A673 (cell line): ENCODE data around the gene TADA3. TPM values are rescaled to one million over a fixed set of nuclear protein-coding genes. Genes with fewer than 3 reads are reported as not detected.

Source experiments
- BruUV-seq: library from RNA; stranded (reverse); fragments of 400-500 nt; replicated peaks from 2 replicates; lab custom pipeline; 2021; lab: Mats Ljungman, UMichigan
- CTCF ChIA-PET: fragments of 300-600 bp; sonication (Branson Sonifier 250); formaldehyde crosslinking; loops from one replicate; lab custom pipeline; 2022; ENCODE audit warnings: antibody characterized with exemption; lab: Charles Lee
- POLR2A ChIA-PET: fragments of 300-600 bp; sonication (Branson Sonifier 250); formaldehyde crosslinking; loops from one replicate; lab custom pipeline; 2022; ENCODE audit warnings: antibody characterized with exemption; ENCODE audit not compliant: low non-redundant PET; lab: Charles Lee
- DNase-seq: peaks from one replicate; pipeline ENCODE4 v3.0.0-alpha.2; 2015; ENCODE audit warnings: low spot score
- H3K27ac ChIP-seq: fragments of 200-600 bp; sonication (generic); 2 replicates; pipeline ENCODE4 v1.5.1; 2016; ENCODE audit warnings: mixed run types, low read depth, mild to moderate bottlenecking, mixed read lengths, antibody characterized with exemption, low read length; ENCODE audit not compliant: poor library complexity, severe bottlenecking
- H3K27me3 ChIP-seq: fragments of 200-600 bp; sonication (generic); replicated peaks from 2 replicates; pipeline ENCODE4 v1.6.1; 2017; ENCODE audit warnings: mixed run types, low read depth, mild to moderate bottlenecking, mixed read lengths, antibody characterized with exemption, low read length; ENCODE audit not compliant: insufficient read depth, poor library complexity
- H3K36me3 ChIP-seq: fragments of 200-600 bp; sonication (generic); 2 replicates; pipeline ENCODE4 v1.6.1; 2016; ENCODE audit warnings: mixed run types, mild to moderate bottlenecking, mixed read lengths, antibody characterized with exemption, low read length; ENCODE audit not compliant: insufficient read depth, poor library complexity, severe bottlenecking
- H3K4me1 ChIP-seq: fragments of 200-600 bp; sonication (generic); 2 replicates; pipeline ENCODE4 v1.6.1; 2017; ENCODE audit warnings: mixed run types, mild to moderate bottlenecking, mixed read lengths, antibody characterized with exemption, low read length; ENCODE audit not compliant: insufficient read depth, poor library complexity, severe bottlenecking
- H3K4me3 ChIP-seq: fragments of 200-600 bp; sonication (generic); 2 replicates; pipeline ENCODE4 v1.5.1; 2016; ENCODE audit warnings: low read depth, mixed run types, mild to moderate bottlenecking, mixed read lengths, low read length; ENCODE audit not compliant: poor library complexity, severe bottlenecking
- H3K9me3 ChIP-seq: fragments of 200-600 bp; sonication (generic); 2 replicates; pipeline ENCODE4 v1.6.1; 2016; ENCODE audit warnings: mixed run types, low read depth, mild to moderate bottlenecking, mixed read lengths, antibody characterized with exemption, low read length; ENCODE audit not compliant: poor library complexity, severe bottlenecking
- CTCF ChIP-seq: fragments of 300-800, 200-600 bp; sonication (generic); conservative IDR thresholded peaks from 2 replicates; pipeline ENCODE4 v1.5.1; 2017; ENCODE audit warnings: low read depth, mild to moderate bottlenecking, antibody characterized with exemption, low read length, moderate library complexity, mixed read lengths
- EZH2 ChIP-seq: fragments of 200-600 bp; sonication (generic); IDR thresholded peaks from 2 replicates; pipeline ENCODE4 v1.6.1; 2017; ENCODE audit warnings: borderline replicate concordance, low read depth, mild to moderate bottlenecking, mixed read lengths, antibody characterized with exemption, low read length; ENCODE audit not compliant: poor library complexity, severe bottlenecking
- intact Hi-C: fragments of 100-400 bp; cut with micrococcal nuclease; formaldehyde crosslinking; loops from one replicate; pipeline ENCODE4 v1.10.0; 2022; ENCODE audit not compliant: unreplicated experiment
- total RNA-seq: library from RNA; stranded (reverse); gene quantifications from 2 replicates; pipeline ENCODE4 v1.2.3, GENCODE V29; 2021

The TADA3 gene
- total RNA-seq, 1 experiment from 2014 or later, result 46.1 TPM

GRCh38 chr3:9765865-9766264 lies 26.4 kb downstream of the TADA3 start:
- DNase-seq, result no peak
- Histone ChIP-seq H3K4me1 (peaks cover 10% of the 10 kb centered on the region), H3K36me3 (no peaks in the 10 kb centered on the region), H3K27me3 (no peaks in the 10 kb centered on the region), H3K27ac (no peak overlapping the region), H3K9me3 (no peaks in the 10 kb centered on the region), H3K4me3 (no peak overlapping the region)
- intact Hi-C loops, result no loop called here
- TF ChIP-seq CTCF, result no peak
- TF ChIP-seq EZH2, result no peak
- ChIA-PET POLR2A (no interaction called here), CTCF (no interaction called here)
- no TSS peak for BruUV-seq

- POLR2A ChIA-PET, result no interaction called here
- H3K4me1 ChIP-seq, result no peaks in the 10 kb centered on the region
- CTCF ChIA-PET, result no interaction called here
- no peak overlapping the region for H3K27ac ChIP-seq
- TF ChIP-seq EZH2 (no peak), CTCF (no peak)
- intact Hi-C loops, result no loop called here
- no peaks in the 10 kb centered on the region for H3K27me3 ChIP-seq
- BruUV-seq, result no TSS peak
- no peaks in the 10 kb centered on the region for H3K9me3 ChIP-seq
- peaks cover 8% of the 10 kb centered on the region for H3K36me3 ChIP-seq
- H3K4me3 ChIP-seq, result no peak overlapping the region
- DNase-seq, result no peak
These were observed 29.4 kb downstream of the TADA3 start for GRCh38 chr3:9762871-9763270.

GRCh38 chr3:9761919-9762318 lies 30.4 kb downstream of the TADA3 start:
- CTCF ChIA-PET, result no interaction called here
- Histone ChIP-seq H3K36me3 (peaks cover 12% of the 10 kb centered on the region), H3K9me3 (no peaks in the 10 kb centered on the region), H3K4me3 (no peak overlapping the region), H3K4me1 (no peaks in the 10 kb centered on the region), H3K27ac (no peak overlapping the region), H3K27me3 (no peaks in the 10 kb centered on the region)
- POLR2A ChIA-PET, result no interaction called here
- no TSS peak for BruUV-seq
- no peak for DNase-seq
- TF ChIP-seq EZH2, result no peak
- TF ChIP-seq CTCF, result no peak
- intact Hi-C loops, result no loop called here
